ENCODE measurements around the gene ANKRD11.
"Not testable (repeated sequence)": the region's sequence is repeated elsewhere in the genome, so short reads cannot be mapped to it uniquely, and the experiment has no call there.

Gene ANKRD11

DNA sequence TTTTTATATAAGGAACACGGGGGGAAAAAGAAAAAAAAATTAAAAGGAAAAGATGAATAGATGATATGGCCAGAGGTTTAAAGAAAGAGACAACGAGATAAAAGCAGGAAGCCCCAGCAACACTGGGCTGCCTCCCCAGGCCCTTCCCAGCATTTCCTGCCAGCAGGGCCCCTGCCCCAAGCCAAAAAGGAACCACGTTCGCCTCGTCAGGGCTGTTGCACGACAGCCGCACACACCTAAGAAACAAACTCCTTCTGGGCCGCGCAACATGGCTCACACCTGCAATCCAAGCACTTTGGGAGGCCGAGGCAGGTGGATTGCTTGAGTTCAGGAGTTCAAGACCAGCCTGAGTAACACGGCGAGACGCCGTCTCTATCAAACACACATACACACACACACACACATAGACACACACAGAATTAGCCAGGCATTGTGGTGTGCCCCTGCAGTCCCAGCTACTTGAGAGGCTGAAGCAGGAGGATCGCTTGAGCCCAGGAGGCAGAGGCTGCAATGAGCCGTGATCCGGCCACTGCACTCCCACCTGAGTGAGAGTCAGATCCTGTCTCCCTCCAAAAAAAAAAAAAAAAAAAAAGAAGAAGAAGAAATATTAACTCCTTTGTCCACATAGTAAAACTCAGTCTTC lies 83.0 kb downstream of the ANKRD11 start:
- no peak for DNase-seq (ENCODE audit: low read depth in 2 of 2)

- no peak for DNase-seq (ENCODE audit: low read depth in 2 of 2)
Observed at GRCh38 chr16:89406277-89406888, 84.0 kb downstream of the ANKRD11 start.

- DNase-seq (ENCODE audit: low read depth in 2 of 2), result no peak
Observed at GRCh38 chr16:89404561-89404960, 85.8 kb downstream of the ANKRD11 start.

DNA sequence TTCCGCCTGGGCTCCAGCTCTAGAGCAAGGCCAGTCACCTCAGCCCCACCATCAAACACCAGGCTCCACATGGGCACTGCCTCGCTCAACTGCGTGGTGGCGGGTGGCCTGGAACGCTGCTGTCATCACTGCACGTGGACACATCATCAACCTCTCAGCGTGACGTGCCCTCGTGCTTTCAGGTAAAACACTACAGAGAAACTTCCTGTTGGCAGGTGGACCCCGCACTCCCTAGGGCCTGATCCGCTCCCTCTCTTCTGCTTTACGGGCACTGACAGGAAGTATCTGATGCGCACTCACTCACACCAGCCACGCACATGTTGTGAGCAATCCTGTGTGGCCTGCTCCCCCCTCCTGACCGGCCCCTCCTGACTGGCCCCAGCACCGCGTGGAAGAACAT lies 87.4 kb downstream of the ANKRD11 start:
- DNase-seq (ENCODE audit: low read depth in 2 of 2), result no peak

- no peak for DNase-seq (ENCODE audit: low read depth in 2 of 2)
Observed at GRCh38 chr16:89401641-89402445, 88.5 kb downstream of the ANKRD11 start.

DNA sequence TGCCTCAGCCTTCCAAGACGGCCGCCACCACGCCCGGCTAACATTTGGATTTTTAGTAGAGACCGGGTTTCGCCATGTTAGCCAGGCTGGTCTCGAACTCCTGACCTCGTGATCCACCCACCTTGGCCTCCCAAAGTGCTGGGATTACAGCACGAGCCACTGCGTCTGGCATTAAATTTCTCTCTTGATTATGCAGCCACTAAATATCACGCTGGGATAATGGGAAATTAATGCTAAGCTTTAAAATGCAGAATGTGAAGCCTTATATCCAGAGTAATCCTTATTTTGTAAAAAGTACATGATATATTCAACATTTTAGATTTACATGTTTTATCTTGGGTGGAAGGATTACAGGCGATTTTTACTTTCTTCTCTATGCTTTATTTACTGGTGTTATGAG lies 89.2 kb downstream of the ANKRD11 start:
- DNase-seq (ENCODE audit: low read depth in 2 of 2), result no peak

- no peak for DNase-seq (ENCODE audit: low read depth in 2 of 2)
Observed at GRCh38 chr16:89400740-89401139, 89.6 kb downstream of the ANKRD11 start.

DNA sequence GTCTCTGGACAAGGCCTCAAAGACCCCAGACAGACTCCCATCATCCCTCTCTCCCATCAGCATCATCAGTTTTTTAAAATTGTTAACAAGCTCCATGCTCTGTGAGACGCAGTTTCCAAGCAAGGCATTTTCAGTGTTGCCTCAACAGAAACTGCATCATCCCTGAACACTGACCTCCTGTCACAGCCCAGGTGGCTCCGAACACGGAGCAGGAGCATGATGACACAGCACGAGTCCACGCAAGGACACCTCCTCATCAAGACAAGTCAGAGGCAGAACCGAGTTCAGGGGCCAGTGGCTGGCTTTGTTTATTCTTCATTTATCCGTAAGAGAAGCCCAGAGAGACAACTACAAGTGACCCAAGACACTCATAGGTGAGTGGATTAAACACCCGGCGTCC lies 91.4 kb downstream of the ANKRD11 start:
- DNase-seq (ENCODE audit: low read depth in 2 of 2), result no peak

- DNase-seq (ENCODE audit: low read depth in 2 of 2), result no peak
Observed at GRCh38 chr16:89397331-89397861, 93.0 kb downstream of the ANKRD11 start.

DNA sequence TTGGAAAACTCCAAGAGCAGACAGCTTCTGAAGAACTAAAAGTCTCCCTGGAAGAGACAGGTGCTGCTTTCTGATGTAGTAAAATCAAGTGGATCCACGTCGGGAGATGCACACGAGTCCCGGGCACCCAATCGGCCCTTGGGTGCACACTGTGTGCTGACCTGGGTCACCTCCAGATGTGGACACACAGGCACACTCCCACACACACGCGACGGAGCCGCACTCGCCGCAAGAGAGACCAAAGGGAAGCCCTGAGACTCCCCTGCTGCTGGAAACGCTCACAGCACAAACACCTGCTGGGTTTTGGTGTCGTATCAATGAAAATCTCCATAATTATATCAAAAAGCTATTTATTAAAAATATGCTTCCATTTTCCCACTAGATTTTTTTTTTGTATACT lies 94.2 kb downstream of the ANKRD11 start:
- DNase-seq (ENCODE audit: low read depth in 2 of 2), result no peak

DNA sequence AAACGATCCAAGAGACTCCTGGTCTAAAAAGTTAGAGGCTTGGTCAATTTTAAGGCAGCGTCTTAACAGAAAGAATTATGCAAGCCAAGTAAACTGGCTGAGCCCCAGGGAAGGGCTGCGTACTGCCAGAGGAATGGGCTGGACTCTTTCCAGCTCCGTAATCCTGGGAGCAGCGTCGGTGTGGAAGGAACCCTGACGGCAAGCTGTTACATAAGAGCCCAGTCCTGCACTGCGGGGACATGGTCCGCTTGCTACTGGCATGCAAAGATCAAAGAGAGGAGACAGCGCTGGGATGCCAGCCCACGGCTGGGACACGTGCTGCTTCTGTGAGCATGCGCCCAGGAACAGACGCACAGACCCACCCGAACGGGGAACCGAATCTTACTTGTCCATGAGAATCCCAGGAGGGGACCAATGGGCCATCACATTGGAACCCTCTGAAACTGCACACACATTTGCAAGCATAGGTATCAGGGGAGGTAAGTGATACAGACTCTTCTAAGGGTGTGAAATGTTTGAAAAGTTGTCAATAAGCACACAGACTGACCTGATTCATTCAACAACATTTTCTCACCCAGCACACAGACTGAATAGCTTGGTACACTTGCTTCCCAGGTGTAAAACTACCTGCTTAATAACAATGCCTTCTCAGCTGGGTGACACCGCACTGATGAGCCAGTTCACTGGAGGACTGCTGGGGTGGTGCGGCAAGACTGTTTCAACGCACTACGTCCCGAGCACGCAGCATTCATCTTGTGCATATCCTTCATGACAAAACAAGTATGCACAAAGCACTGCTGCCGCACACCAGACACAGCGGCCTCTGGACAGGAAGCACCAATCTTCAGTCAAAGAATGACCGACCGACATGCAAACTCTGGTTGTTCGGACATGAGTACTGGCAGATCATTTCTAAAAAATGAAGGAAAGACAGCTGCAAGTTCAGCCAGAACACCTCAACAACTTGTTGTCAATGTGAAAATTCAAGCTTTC lies 94.9 kb downstream of the ANKRD11 start:
- DNase-seq (ENCODE audit: low read depth in 2 of 2), result no peak

- DNase-seq (ENCODE audit: low read depth in 2 of 2), result no peak
Observed at GRCh38 chr16:89393738-89394406, 96.5 kb downstream of the ANKRD11 start.

- no peak for DNase-seq (ENCODE audit: low read depth in 2 of 2)
Observed at GRCh38 chr16:89392881-89393737, 97.3 kb downstream of the ANKRD11 start.

- DNase-seq (ENCODE audit: low read depth in 2 of 2), result not testable (repeated sequence)
Observed at GRCh38 chr16:89390224-89390583, 100.2 kb downstream of the ANKRD11 start.

- not testable (repeated sequence) for DNase-seq (ENCODE audit: low read depth in 2 of 2)
Observed at GRCh38 chr16:89389504-89390223, 100.7 kb downstream of the ANKRD11 start.

DNA sequence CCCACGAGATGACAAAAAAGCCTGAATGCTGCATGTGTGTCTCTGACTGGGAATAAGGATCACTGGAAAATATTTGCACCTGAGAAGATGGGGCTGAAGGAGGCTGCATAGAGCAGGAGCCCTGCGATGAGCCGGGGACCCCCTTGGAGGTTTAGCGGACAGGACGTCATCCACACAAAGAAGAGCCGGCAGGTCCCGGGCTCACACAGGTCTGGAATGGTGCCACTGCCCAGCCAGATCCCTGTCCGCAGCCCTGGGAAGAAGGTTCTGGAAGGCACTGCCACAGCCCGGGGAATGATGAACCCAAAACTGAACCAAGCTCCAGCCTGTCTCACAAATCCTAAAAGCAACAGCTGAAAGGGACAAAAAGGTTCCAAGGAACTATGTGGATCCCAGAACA lies 101.8 kb downstream of the ANKRD11 start:
- DNase-seq (ENCODE audit: low read depth in 2 of 2), result no peak

DNA sequence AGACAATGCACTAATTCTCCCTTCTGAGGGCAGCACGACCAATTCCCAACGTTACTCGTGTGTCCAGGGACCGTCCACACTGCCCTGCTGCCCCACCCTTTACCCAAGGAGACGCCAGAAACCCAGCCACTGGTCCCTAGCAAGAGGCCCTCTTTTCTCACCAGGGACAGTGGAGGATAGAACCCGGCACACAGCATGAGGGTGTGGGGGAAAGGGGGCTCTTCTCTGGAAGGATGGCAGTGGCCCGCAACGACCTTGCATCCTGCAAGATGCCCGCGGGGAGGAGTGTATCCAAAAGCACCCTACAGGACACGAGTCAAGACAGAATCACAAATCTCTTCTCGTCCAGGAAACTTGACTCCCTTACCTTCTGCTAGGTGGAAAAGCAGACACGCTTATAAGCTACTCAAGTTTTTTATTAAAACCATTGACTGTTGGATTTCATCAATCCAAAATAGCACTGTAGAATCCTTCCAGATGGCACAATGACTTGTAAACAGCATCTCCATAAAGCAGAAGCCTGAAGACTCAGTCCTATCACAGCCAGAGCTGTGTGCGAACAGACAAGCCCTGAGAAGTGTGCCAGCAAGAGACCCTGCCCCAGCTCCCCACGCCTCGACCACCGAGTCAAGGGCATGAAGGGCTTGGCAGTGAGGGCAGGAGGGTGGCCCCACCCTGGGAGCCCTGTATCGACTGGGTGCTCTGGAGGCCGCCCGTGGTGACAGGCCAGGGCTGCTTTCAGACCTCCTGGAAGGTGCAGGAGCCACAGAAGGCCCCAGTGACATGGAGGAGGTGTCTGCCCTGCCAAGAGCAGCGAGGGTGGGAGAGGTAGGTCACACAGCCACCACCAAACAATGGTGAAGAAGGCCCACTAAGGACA lies 103.8 kb downstream of the ANKRD11 start:
- DNase-seq (ENCODE audit: low read depth in 2 of 2), result no peak

DNA sequence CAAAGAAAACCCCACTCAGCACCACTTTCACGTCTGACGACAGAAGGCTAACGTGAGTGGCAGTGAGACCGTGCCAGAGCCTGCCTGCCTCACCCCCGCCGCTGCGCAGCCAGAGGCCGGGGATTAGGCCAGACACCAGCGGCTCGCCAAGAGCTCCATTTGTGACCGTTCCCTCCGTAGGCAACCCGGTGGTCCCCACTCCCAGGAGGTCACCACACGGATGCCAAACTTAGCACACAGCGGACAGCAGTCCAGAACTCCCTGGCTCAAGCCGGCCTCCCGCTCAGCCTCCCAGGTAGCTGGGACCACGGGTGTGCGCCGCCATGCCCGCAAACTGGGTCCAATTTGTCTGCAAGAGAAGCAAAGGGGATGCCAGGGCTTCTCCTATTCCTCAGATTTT lies 104.6 kb downstream of the ANKRD11 start:
- DNase-seq (ENCODE audit: low read depth in 2 of 2), result no peak

Data from activated CD8-positive, alpha-beta memory T cell treated with anti-CD3 and anti-CD28 coated beads for 4 hours (primary cell).